GM12878 (cell line): Measurements from ENCODE around the gene GARIN5A. TPM values are rescaled to one million over a fixed set of nuclear protein-coding genes. Genes with fewer than 3 reads are reported as not detected.
A peak's percentile ranks its signal among the peaks of the same experiment; 100 is the strongest.

Experiments used
- BCLAF1 ChIP-seq: fragments of 450-650 bp; IDR thresholded peaks from 2 replicates; pipeline ENCODE4 v1.6.1; 2017; ENCODE audit warnings: antibody characterized with exemption, mild to moderate bottlenecking, moderate library complexity
- BRCA1 ChIP-seq: IDR thresholded peaks from 2 replicates; pipeline ENCODE4 v1.6.1; 2011; ENCODE audit warnings: low read depth, low read length, improper control_type of control experiment
- CHD2 ChIP-seq: IDR thresholded peaks from 2 replicates; pipeline ENCODE4 v1.6.1; 2011; ENCODE audit warnings: low read depth, low read length, improper control_type of control experiment, borderline replicate concordance
- CREM ChIP-seq: IDR thresholded peaks from 2 replicates; pipeline ENCODE4 v1.6.1; 2014; ENCODE audit warnings: antibody characterized with exemption, low read depth
- DPF2 ChIP-seq: fragments of 450-650 bp; IDR thresholded peaks from 2 replicates; pipeline ENCODE4 v1.6.1; 2017; ENCODE audit warnings: mild to moderate bottlenecking
- EED ChIP-seq: sonication (generic); IDR thresholded peaks from 2 replicates; pipeline ENCODE4 v1.6.1; 2016; ENCODE audit warnings: antibody characterized with exemption, low read depth
- EZH2 ChIP-seq: IDR thresholded peaks from 2 replicates; pipeline ENCODE4 v1.6.1; 2012; ENCODE audit warnings: low read depth, mild to moderate bottlenecking, control low read depth, inconsistent platforms, low read length, borderline replicate concordance; ENCODE audit not compliant: control insufficient read depth
- GATAD2B ChIP-seq: fragments of 450-650 bp; conservative IDR thresholded peaks from 2 replicates; pipeline ENCODE4 v1.6.1; 2017; ENCODE audit warnings: low read depth, mild to moderate bottlenecking, moderate library complexity
- HCFC1 ChIP-seq: fragments of 150-350 bp; IDR thresholded peaks from 2 replicates; pipeline ENCODE4 v1.6.1; 2014; ENCODE audit warnings: low read length
- IKZF2 ChIP-seq, 2 experiments: fragments of 450-650 bp; IDR thresholded peaks; 2 replicates each; pipeline ENCODE4 v1.6.1; 2017; ENCODE audit warnings: mild to moderate bottlenecking in 2 of 2, moderate library complexity in 2 of 2
- IRF3 ChIP-seq: fragments of 450-650 bp; IDR thresholded peaks from 2 replicates; pipeline ENCODE4 v1.6.1; 2014; ENCODE audit warnings: mild to moderate bottlenecking
- MAX ChIP-seq: IDR thresholded peaks from 2 replicates; pipeline ENCODE4 v1.6.1; 2012; ENCODE audit warnings: low read depth, low read length, improper control_type of control experiment
- MLLT1 ChIP-seq: fragments of 450-650 bp; IDR thresholded peaks from 2 replicates; pipeline ENCODE4 v1.6.1; 2016; ENCODE audit warnings: mild to moderate bottlenecking
- NBN ChIP-seq: fragments of 450-650 bp; IDR thresholded peaks from 2 replicates; pipeline ENCODE4 v1.6.1; 2016
- NR2F1 ChIP-seq: fragments of 450-650 bp; conservative IDR thresholded peaks from 2 replicates; pipeline ENCODE4 v1.6.1; 2017; ENCODE audit warnings: mild to moderate bottlenecking
- PAX5 ChIP-seq: IDR thresholded peaks from 2 replicates; pipeline ENCODE4 v1.6.1; 2011; ENCODE audit warnings: low read depth, low read length, borderline replicate concordance
- PBX3 ChIP-seq: IDR thresholded peaks from 2 replicates; pipeline ENCODE4 v1.6.1; 2011; ENCODE audit warnings: mild to moderate bottlenecking, low read depth, low read length, moderate library complexity; ENCODE audit not compliant: insufficient replicate concordance
- PML ChIP-seq: IDR thresholded peaks from 2 replicates; pipeline ENCODE4 v1.6.1; 2012; ENCODE audit warnings: low read length, inconsistent platforms
- POLR2A ChIP-seq: IDR thresholded peaks from 2 replicates; pipeline ENCODE4 v1.6.1; 2011; ENCODE audit warnings: low read depth, mild to moderate bottlenecking, low read length
- POLR2AphosphoS5 ChIP-seq: IDR thresholded peaks from 2 replicates; pipeline ENCODE4 v1.6.1; 2011; ENCODE audit warnings: mild to moderate bottlenecking, low read length, inconsistent platforms
- RUNX3 ChIP-seq: IDR thresholded peaks from 2 replicates; pipeline ENCODE4 v1.6.1; 2012; ENCODE audit warnings: low read length, inconsistent platforms
- SREBF1 ChIP-seq: IDR thresholded peaks from 2 replicates; pipeline ENCODE4 v1.6.1; 2012; ENCODE audit warnings: mild to moderate bottlenecking, low read length
- TAF1 ChIP-seq: IDR thresholded peaks from 2 replicates; pipeline ENCODE4 v1.6.1; 2011; ENCODE audit warnings: mild to moderate bottlenecking, low read depth, low read length, borderline replicate concordance
- polyA plus RNA-seq, 11 experiments: library from polyadenylated mRNA; depleted of rRNA in 4 of 11; unstranded in 6 of 11; stranded (reverse) in 5 of 11; fragments of >200 nt; fragmentation: Nextera tagmentation in 4 of 11; fragmentation: Illumina TruSeq in 1 of 11; extraction: Ambion mirVana in 4 of 11; extraction: Trizol in 1 of 11; gene quantifications; 1 replicate in 1 of 11; 2 replicates in 10 of 11; pipeline versions ENCODE4 v1.2.1 to v1.2.3, GENCODE V29; 2011 to 2016; ENCODE audit warnings: inconsistent platforms in 2 of 11, missing spikeins in 2 of 11, low read depth in 1 of 11
- total RNA-seq, 4 experiments: library from RNA; depleted of rRNA in 3 of 4; stranded (reverse); fragments of >200 nt in 3 of 4; fragmentation: Illumina TruSeq in 1 of 4; extraction: Trizol in 1 of 4; gene quantifications; 2 replicates each; pipeline versions ENCODE4 v1.2.1 to v1.2.3, GENCODE V29; 2013 to 2021

Gene GARIN5A
- total and polyA plus RNA-seq, 10 of the 15 experiments (the other 5 are each of a cell fraction or from before 2014, with no cell fraction given) = 0.18 to 1.2 (median 0.24) TPM; not detected in 6

GRCh38 chr19:50431343-50432220, 45.1 kb downstream of the GARIN5A start (continued):
- TF ChIP-seq MLLT1 (peak; percentile 67), NR2F1 (no peak), IKZF2 (IDR thresholded peaks at IDR 0.05) (no peak), HCFC1 (no peak), RUNX3 (peak; percentile 54; the same call in 1 of the 2 replicates), GATAD2B (peak; percentile 54; the same call in 1 of the 2 replicates), PBX3 (peak; percentile 1), BRCA1 (no peak), PAX5 (no peak), BCLAF1 (no peak), PML (peak; percentile 63; the same call in 1 of the 2 replicates), CREM (peak; percentile 98), NBN (peak; percentile 82), IRF3 (peak; percentile 40; the same call in 1 of the 2 replicates), EED (peak; percentile 34; the same call in 1 of the 2 replicates), CHD2 (peak; percentile 92), POLR2AphosphoS5 (peak; percentile 66; the same call in 1 of the 2 replicates), TAF1 (peak; percentile 3; the same call in 1 of the 2 replicates), DPF2 (no peak), SREBF1 (no peak), MAX (no peak), EZH2 (no peak), POLR2A (peak; percentile 71)
